HepG2 (cell line): ENCODE measurements around the gene SIDT1. TPM values are rescaled to one million over a fixed set of nuclear protein-coding genes. Genes with fewer than 3 reads are reported as not detected.

ENCODE experiments used
- ATAC-seq: fragments of 200-7000 bp; cut with Tn5 transposase; 3 replicates; pipeline ENCODE4 v1.9.1; 2020; ENCODE audit warnings: mild to moderate bottlenecking, moderate library complexity
- BruUV-seq: library from RNA; stranded (reverse); fragments of 400-500 nt; replicated peaks from 2 replicates; lab custom pipeline; 2021; lab: Mats Ljungman, UMichigan
- CTCF ChIA-PET: fragments of 300-600 bp; formaldehyde crosslinking; extraction: SDS; loops from one replicate; lab custom pipeline; 2021; ENCODE audit warnings: low total read pairs, inconsistent platforms, low intra/inter-chr PET ratio; lab: Yijun Ruan, JAX
- POLR2A ChIA-PET: fragments of 350-600 bp; sonication (Branson Sonifier 250); formaldehyde crosslinking; loops from one replicate; lab custom pipeline; 2020; ENCODE audit warnings: antibody characterized with exemption, inconsistent platforms; lab: Yijun Ruan, JAX
- DNase-seq: peaks from one replicate; pipeline ENCODE4 v3.0.0-alpha.2; 2015; ENCODE audit warnings: low spot score
- FAIRE-seq: peaks from 3 replicates; lab custom pipeline; 2011; peaks lifted over from hg19 to GRCh38; lab: Jason Lieb, UNC
- H2AFZ ChIP-seq: one replicate; pipeline ENCODE4 v1.6.1; 2011; ENCODE audit warnings: low read length, inconsistent platforms
- H3K27ac ChIP-seq: fragments of 300-600 bp; 3 replicates; pipeline ENCODE4 v1.8.0; 2011; ENCODE audit warnings: mixed run types, mild to moderate bottlenecking, mixed read lengths, low read length, inconsistent platforms; ENCODE audit not compliant: insufficient read depth; ENCODE audit errors: extremely low read length
- H3K27me3 ChIP-seq, 2 experiments: fragments of 200-600 bp in 1 of 2; 2 replicates in 1 of 2; 3 replicates in 1 of 2; pipeline versions ENCODE4 v1.6.0 to v1.8.0; 2011; ENCODE audit warnings: low read length in 2 of 2, mild to moderate bottlenecking in 2 of 2, moderate library complexity in 2 of 2, inconsistent platforms in 1 of 2; ENCODE audit not compliant: insufficient read depth in 2 of 2, control insufficient read depth in 1 of 2
- H3K36me3 ChIP-seq, 2 experiments: fragments of 200-600 bp in 1 of 2; replicated peaks in 1 of 2; 2 replicates in 1 of 2; 3 replicates in 1 of 2; pipeline versions ENCODE4 v1.5.1 to v1.8.0; 2011; ENCODE audit warnings: low read length in 2 of 2, inconsistent platforms in 1 of 2; ENCODE audit not compliant: insufficient read depth in 2 of 2, control insufficient read depth in 1 of 2
- H3K4me1 ChIP-seq: 2 replicates; pipeline ENCODE4 v1.5.1; 2012; ENCODE audit warnings: low read length, inconsistent platforms; ENCODE audit not compliant: insufficient read depth
- H3K4me2 ChIP-seq: 2 replicates; pipeline ENCODE4 v1.6.0; 2011; ENCODE audit warnings: low read depth, low read length, inconsistent platforms
- H3K4me3 ChIP-seq, 3 experiments: fragments of 200-600 bp in 1 of 3; sonication (generic), shearing (Covaris generic) in 1 of 3; replicated peaks in 1 of 3; 2 replicates each; pipeline ENCODE4 v1.5.1; 2011 to 2016; ENCODE audit warnings: low read length in 3 of 3, inconsistent platforms in 2 of 3, low read depth in 2 of 3, mild to moderate bottlenecking in 2 of 3, control low read depth in 1 of 3, mixed read lengths in 1 of 3; ENCODE audit not compliant: insufficient read depth in 1 of 3
- H3K79me2 ChIP-seq: one replicate; pipeline ENCODE4 v1.6.1; 2011; ENCODE audit warnings: low read length, inconsistent platforms; ENCODE audit not compliant: insufficient read depth
- H3K9ac ChIP-seq: 2 replicates; pipeline ENCODE4 v1.6.0; 2011; ENCODE audit warnings: mild to moderate bottlenecking, low read depth, low read length, inconsistent platforms; ENCODE audit not compliant: insufficient read depth
- H3K9me3 ChIP-seq: 2 replicates; pipeline ENCODE4 v1.5.1; 2012; ENCODE audit warnings: mild to moderate bottlenecking, low read length
- H4K20me1 ChIP-seq: 2 replicates; pipeline ENCODE4 v1.6.0; 2011; ENCODE audit warnings: inconsistent platforms, mild to moderate bottlenecking, low read length, moderate library complexity; ENCODE audit not compliant: insufficient read depth
- NFKBIZ ChIP-seq: IDR thresholded peaks from 2 replicates; pipeline ENCODE4 v1.6.1; 2018; ENCODE audit warnings: missing genetic modification reagents, missing compliant biosample characterization
- PHF20 ChIP-seq: sonication (generic); formaldehyde crosslinking; IDR thresholded peaks from 2 replicates; pipeline ENCODE4 v1.5.0; 2020; ENCODE audit warnings: mild to moderate bottlenecking, missing genetic modification reagents
- PITX1 ChIP-seq: sonication (generic); formaldehyde crosslinking; IDR thresholded peaks from 2 replicates; pipeline ENCODE4 v1.5.1; 2020; ENCODE audit warnings: mild to moderate bottlenecking, missing genetic modification reagents
- ZFX ChIP-seq: sonication (generic); formaldehyde crosslinking; IDR thresholded peaks from 2 replicates; pipeline ENCODE4 v1.4.0; 2020; ENCODE audit warnings: mild to moderate bottlenecking, low read depth, missing genetic modification reagents, moderate library complexity
- ZNF451 ChIP-seq: sonication (generic); formaldehyde crosslinking; IDR thresholded peaks from 2 replicates; pipeline ENCODE4 v1.5.0; 2020; ENCODE audit warnings: mild to moderate bottlenecking, missing genetic modification reagents
- ZNF530 ChIP-seq: sonication (generic); formaldehyde crosslinking; IDR thresholded peaks from 2 replicates; pipeline ENCODE4 v1.5.0; 2020; ENCODE audit warnings: low read depth, mild to moderate bottlenecking, missing genetic modification reagents
- WGBS: methylation state at CpG from one replicate; pipeline ENCODE4 v1.1.6; 2017; ENCODE audit warnings: low lambda C conversion rate; 5-methylcytosine and 5-hydroxymethylcytosine counted together
- in situ Hi-C: cut with HindIII; loops from 2 replicates; pipeline ENCODE4 v1.10.0; 2017; ENCODE audit warnings: low pct_unique_long_range_greater_than_20kb; ENCODE audit not compliant: extremely low pct_ligation_motif_present
- intact Hi-C: fragments of 100-400 bp; cut with micrococcal nuclease; formaldehyde crosslinking; loops from one replicate; pipeline ENCODE4 v1.10.0; 2022; ENCODE audit not compliant: unreplicated experiment
- polyA plus RNA-seq, 8 experiments: library from polyadenylated mRNA; depleted of rRNA in 3 of 8; stranded (reverse) in 7 of 8; unstranded in 1 of 8; fragments of >200 nt; fragmentation: Illumina TruSeq in 4 of 8; extraction: Trizol in 4 of 8; gene quantifications; 2 replicates each; pipeline versions ENCODE4 v1.2.1 to v1.2.3, GENCODE V29; 2011 to 2016; ENCODE audit warnings: low read depth in 4 of 8, missing spikeins in 1 of 8, mixed read lengths in 1 of 8; ENCODE audit not compliant: insufficient read depth in 1 of 8
- total RNA-seq, 5 experiments: library from RNA; depleted of rRNA; stranded (reverse); fragments of >200 nt; fragmentation: Illumina TruSeq; extraction: Trizol; gene quantifications; 2 replicates each; pipeline ENCODE4 v1.2.3, GENCODE V29; 2016; ENCODE audit warnings: low read depth in 1 of 5
- TF ChIP-seq, protein P1 (sequence below): sonication (generic); formaldehyde crosslinking; IDR thresholded peaks from 2 replicates; pipeline ENCODE4 v1.4.0; 2020; ENCODE audit warnings: missing genetic modification reagents, low read depth, mild to moderate bottlenecking, borderline replicate concordance
- TF ChIP-seq, protein P2 (sequence below): fragments of 450-650 bp; IDR thresholded peaks from 2 replicates; pipeline ENCODE4 v1.6.1; 2017

Gene SIDT1
- total and polyA plus RNA-seq, 2 of the 13 experiments (the other 11 are each of a cell fraction or from before 2014, with no cell fraction given): 0.07 TPM

DNA sequence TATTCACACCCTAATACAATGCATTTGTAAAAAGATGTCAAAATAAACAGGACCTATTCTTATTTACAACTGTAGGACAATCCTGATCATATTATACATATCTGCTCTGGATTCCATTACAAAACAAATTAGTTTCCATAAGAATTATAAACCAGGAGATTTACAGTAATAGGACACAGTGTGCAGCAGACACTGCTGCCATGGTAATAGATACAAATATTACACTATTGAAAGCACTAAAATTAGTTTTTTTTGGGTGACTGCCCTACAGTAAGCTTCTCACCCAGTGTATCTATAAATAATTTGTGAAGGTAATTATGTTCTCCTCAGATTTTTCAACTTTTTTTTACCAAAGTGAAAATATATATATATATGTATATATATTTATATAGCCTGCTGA lies 116.2 kb downstream of the SIDT1 start (continued):
- TF ChIP-seq ZNF451 (no peak), ZNF530 (CRISPR knock-in tag) (no peak)
- TF ChIP-seq, protein P1, sequence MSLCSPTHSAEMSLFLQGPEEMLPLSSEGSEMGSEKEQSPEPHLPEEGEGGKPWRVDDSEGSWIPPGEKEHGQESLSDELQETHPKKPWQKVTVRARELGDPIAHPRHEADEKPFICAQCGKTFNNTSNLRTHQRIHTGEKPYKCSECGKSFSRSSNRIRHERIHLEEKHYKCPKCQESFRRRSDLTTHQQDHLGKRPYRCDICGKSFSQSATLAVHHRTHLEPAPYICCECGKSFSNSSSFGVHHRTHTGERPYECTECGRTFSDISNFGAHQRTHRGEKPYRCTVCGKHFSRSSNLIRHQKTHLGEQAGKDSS (CRISPR knock-in tag): no peak
- TF ChIP-seq, protein P2, sequence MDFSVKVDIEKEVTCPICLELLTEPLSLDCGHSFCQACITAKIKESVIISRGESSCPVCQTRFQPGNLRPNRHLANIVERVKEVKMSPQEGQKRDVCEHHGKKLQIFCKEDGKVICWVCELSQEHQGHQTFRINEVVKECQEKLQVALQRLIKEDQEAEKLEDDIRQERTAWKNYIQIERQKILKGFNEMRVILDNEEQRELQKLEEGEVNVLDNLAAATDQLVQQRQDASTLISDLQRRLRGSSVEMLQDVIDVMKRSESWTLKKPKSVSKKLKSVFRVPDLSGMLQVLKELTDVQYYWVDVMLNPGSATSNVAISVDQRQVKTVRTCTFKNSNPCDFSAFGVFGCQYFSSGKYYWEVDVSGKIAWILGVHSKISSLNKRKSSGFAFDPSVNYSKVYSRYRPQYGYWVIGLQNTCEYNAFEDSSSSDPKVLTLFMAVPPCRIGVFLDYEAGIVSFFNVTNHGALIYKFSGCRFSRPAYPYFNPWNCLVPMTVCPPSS: no peak

DNA sequence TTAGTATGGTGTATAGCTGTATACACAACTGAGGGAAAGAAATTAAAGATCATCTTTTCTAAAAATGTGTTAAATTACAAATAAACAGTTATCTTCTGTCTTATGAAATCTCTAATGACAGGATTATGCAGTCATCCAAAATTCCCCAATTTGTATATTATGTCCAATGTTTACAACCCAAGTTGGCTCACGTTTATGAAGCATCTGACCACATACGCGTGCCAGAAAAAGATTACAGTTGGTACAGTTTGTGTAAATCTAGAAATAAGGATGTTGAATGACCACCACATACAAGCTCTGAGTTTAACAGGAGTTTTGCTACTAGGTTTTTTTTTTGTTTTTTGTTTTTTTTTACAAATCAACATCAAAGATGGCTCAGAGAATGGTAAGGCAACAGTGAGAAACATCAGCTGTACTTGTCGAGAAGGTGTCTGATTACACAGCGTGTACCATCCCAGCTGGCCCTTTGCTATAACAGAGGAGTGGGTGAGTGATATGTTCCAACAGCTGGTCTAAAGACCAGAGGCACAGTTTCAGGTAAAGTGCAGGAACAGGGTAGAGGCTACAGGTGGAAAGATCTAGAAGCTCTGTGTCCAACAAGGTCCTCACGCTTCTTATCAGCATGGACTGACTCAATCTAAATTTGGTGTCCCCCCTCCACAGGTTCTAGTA lies 117.0 kb downstream of the SIDT1 start:
- POLR2A ChIA-PET: no interaction called here
- Histone ChIP-seq H2AFZ (no peak overlapping the region), H3K4me3 (no peak overlapping the region), H3K9ac (no peak overlapping the region), H3K27ac (no peak overlapping the region), H3K79me2 (no peaks in the 10 kb centered on the region), H3K4me1 (no peaks in the 10 kb centered on the region), H4K20me1 (no peaks in the 10 kb centered on the region)
- FAIRE-seq: no peak
- CTCF ChIA-PET: no interaction called here
- intact Hi-C loops: no loop called here
- no peak for TF ChIP-seq NFKBIZ (CRISPR knock-in tag)
- TF ChIP-seq PITX1 (CRISPR knock-in tag): no peak
- TF ChIP-seq ZFX: no peak
- TF ChIP-seq PHF20 (CRISPR knock-in tag): no peak
- TF ChIP-seq, all 625 proteins: peak for 0
- DNase-seq (no peak), ATAC-seq (no peak)
- Histone ChIP-seq H3K27me3 (no peaks in the 10 kb centered on the region), H3K4me2 (no peak overlapping the region), H3K9me3 (peaks cover 16% of the 10 kb centered on the region), H3K36me3 (no peaks in the 10 kb centered on the region)
- 98% methylated on average over 6 of the region's 6 CpGs for WGBS
- no TSS peak for BruUV-seq
- in situ Hi-C loops: no loop called here
